Stimulated activated CD8-positive, alpha-beta memory T cell treated with anti-CD3 and anti-CD28 coated beads, Interleukin-4, amount 100 ng/mL, for 24 hours (primary cell): ENCODE data around the gene SYNJ2.

ENCODE experiments used
- DNase-seq: peaks from one replicate; pipeline ENCODE4 v3.0.0-alpha.2; 2020; ENCODE audit warnings: low read depth

SYNJ2 gene

DNA sequence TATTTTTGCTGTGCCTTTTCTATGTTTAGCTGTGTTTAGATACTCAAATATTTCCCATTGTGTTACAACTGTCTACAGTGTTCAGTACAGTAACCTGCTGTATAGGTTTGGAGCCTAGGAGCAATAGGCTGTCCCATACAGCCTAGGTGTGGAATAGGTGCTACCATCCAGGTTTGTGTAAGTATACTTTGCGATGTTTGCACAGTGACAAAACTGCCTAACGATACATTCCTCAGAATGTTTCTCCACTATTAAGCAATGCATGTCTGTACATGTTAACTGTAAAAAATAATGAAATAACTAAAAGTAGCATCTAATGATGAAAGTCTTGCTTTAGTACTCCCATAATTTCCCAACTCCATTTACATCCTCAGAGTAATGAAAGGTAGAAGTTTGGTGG is 140.4 kb downstream of the SYNJ2 start:
- no peak for DNase-seq

GRCh38 chr6:158124288-158124687 is 142.6 kb downstream of the SYNJ2 start:
- DNase-seq = no peak

GRCh38 chr6:158125271-158125670 is 143.6 kb downstream of the SYNJ2 start:
- DNase-seq = no peak

- no peak for DNase-seq
Observed at GRCh38 chr6:158131926-158132325, 150.3 kb downstream of the SYNJ2 start.

DNA sequence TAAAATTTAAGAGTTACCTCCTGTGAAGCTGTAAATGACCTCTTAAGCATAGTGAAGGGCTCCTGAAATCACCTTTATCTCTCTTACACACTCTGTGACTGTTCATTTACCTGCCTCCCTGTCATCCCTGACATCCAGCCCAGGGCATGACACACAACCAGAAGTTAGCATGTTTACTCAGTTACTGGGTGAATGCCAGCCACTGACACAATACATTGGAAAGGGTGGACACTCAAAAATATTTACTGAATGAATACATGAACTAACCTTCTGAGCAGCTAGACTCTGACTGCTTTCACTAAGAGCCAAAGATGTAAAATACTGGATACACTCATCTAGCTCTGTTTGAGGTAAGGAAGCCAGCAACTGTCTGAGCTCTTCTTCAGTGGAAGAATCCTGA is 161.1 kb downstream of the SYNJ2 start:
- no peak for DNase-seq

GRCh38 chr6:158143700-158144099 is 162.0 kb downstream of the SYNJ2 start:
- no peak for DNase-seq
